Measurements from ENCODE around the gene CSNK1G3.

The CSNK1G3 gene

GRCh38 chr5:123514615-123515355 is 2.8 kb downstream of the CSNK1G3 start:
- DNase-seq, result no peak

- peak; percentile 62 for DNase-seq
These were observed 3.9 kb downstream of the CSNK1G3 start for GRCh38 chr5:123515904-123516303.

GRCh38 chr5:123517476-123517875 is 5.5 kb downstream of the CSNK1G3 start:
- no peak for DNase-seq

- DNase-seq, result peak; percentile 9
These were observed 6.1 kb downstream of the CSNK1G3 start for GRCh38 chr5:123518111-123518510.

GRCh38 chr5:123520677-123521247 is 8.8 kb downstream of the CSNK1G3 start:
- DNase-seq, result no peak

GRCh38 chr5:123524146-123524545 is 12.2 kb downstream of the CSNK1G3 start:
- DNase-seq, result no peak

- no peak for DNase-seq
These were observed 15.2 kb downstream of the CSNK1G3 start for GRCh38 chr5:123527190-123527589.

- no peak for DNase-seq
These were observed 16.1 kb downstream of the CSNK1G3 start for GRCh38 chr5:123528065-123528464.

- DNase-seq, result no peak
These were observed 16.9 kb downstream of the CSNK1G3 start for GRCh38 chr5:123528878-123529277.

- DNase-seq, result no peak
These were observed 18.8 kb downstream of the CSNK1G3 start for GRCh38 chr5:123530728-123531127.

- DNase-seq, result no peak
These were observed 23.7 kb downstream of the CSNK1G3 start for GRCh38 chr5:123535648-123536047.

GRCh38 chr5:123537256-123537655 is 25.3 kb downstream of the CSNK1G3 start:
- DNase-seq, result no peak

GRCh38 chr5:123537845-123538244 is 25.9 kb downstream of the CSNK1G3 start:
- no peak for DNase-seq

- DNase-seq, result no peak
These were observed 26.9 kb downstream of the CSNK1G3 start for GRCh38 chr5:123538670-123539459.

- DNase-seq, result no peak
These were observed 28.6 kb downstream of the CSNK1G3 start for GRCh38 chr5:123540534-123540933.

GRCh38 chr5:123543438-123543837 is 31.5 kb downstream of the CSNK1G3 start:
- no peak for DNase-seq

- DNase-seq, result no peak
These were observed 33.5 kb downstream of the CSNK1G3 start for GRCh38 chr5:123545506-123545905.

GRCh38 chr5:123546657-123547056 is 34.7 kb downstream of the CSNK1G3 start:
- no peak for DNase-seq

GRCh38 chr5:123549256-123549904 is 37.4 kb downstream of the CSNK1G3 start:
- DNase-seq, result peak; percentile 61

GRCh38 chr5:123554601-123555000 is 42.6 kb downstream of the CSNK1G3 start:
- no peak for DNase-seq

- DNase-seq, result no peak
These were observed 45.9 kb downstream of the CSNK1G3 start for GRCh38 chr5:123557907-123558306.

- DNase-seq, result no peak
These were observed 46.9 kb downstream of the CSNK1G3 start for GRCh38 chr5:123558762-123559433.

GRCh38 chr5:123559434-123559775 is 47.4 kb downstream of the CSNK1G3 start:
- DNase-seq, result no peak
